OCI-LY1 (cell line): ENCODE measurements around the gene EEF2K.

ENCODE experiments used
- EZH2 ChIP-seq: fragments of 200-600 bp; sonication (generic), shearing (Covaris generic); IDR thresholded peaks from 2 replicates; pipeline ENCODE4 v1.8.0; 2017; ENCODE audit warnings: borderline replicate concordance, mixed run types, mild to moderate bottlenecking, antibody characterized with exemption, low read length, moderate library complexity, mixed read lengths
- TF ChIP-seq, protein P1 (sequence below): fragments of 200-600 bp; sonication (generic), shearing (Covaris generic); IDR thresholded peaks from 2 replicates; pipeline ENCODE4 v1.5.1; 2017; ENCODE audit warnings: mild to moderate bottlenecking, antibody characterized with exemption, low read length, moderate library complexity, mixed read lengths

DNA sequence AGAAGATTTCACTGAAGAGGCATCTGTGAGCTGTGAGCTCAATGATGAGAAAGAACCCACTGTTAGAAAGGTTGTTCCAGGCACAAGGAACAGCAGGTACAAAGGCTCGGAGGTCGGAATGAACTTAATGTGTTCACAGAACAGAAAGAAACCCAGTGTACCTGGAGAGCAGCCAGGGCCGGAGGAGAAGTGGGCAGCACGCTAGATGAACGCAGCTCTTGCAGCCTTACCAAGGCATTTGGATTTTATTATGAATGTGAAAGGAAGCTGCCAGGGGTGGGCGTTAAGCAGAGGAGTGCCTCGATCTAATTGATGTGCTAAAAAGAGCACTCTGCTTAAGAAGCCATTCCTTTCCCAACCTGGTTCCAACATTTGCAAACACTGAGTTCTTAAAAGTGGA, 19.0 kb downstream of the EEF2K start:
- TF ChIP-seq, protein P1, sequence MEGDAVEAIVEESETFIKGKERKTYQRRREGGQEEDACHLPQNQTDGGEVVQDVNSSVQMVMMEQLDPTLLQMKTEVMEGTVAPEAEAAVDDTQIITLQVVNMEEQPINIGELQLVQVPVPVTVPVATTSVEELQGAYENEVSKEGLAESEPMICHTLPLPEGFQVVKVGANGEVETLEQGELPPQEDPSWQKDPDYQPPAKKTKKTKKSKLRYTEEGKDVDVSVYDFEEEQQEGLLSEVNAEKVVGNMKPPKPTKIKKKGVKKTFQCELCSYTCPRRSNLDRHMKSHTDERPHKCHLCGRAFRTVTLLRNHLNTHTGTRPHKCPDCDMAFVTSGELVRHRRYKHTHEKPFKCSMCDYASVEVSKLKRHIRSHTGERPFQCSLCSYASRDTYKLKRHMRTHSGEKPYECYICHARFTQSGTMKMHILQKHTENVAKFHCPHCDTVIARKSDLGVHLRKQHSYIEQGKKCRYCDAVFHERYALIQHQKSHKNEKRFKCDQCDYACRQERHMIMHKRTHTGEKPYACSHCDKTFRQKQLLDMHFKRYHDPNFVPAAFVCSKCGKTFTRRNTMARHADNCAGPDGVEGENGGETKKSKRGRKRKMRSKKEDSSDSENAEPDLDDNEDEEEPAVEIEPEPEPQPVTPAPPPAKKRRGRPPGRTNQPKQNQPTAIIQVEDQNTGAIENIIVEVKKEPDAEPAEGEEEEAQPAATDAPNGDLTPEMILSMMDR, result no peak
- TF ChIP-seq EZH2, result no peak
